Measurements from ENCODE around the gene RAB40B.
A peak's percentile ranks its signal among the peaks of the same experiment; 100 is the strongest.

Gene RAB40B

GRCh38 chr17:82720204-82720603 lies 21.7 kb upstream of the RAB40B start:
- Histone ChIP-seq H3K23ac (ENCODE audit: low read length in 2 of 2) (no peak overlapping the region), H3K79me1 (replicated peaks; ENCODE audit: low read length, poor library complexity, severe bottlenecking) (peaks cover 37% of the 10 kb centered on the region), H2AFZ (ENCODE audit: low read depth, low read length) (no peak overlapping the region), H3K36me3 (ENCODE audit: control insufficient read depth in 1 of 2, insufficient read depth in 2 of 2, low read depth in 1 of 2, low read length in 2 of 2) (peaks cover 39 to 41% of the 10 kb centered on the region in 2 experiments), H3K9ac (ENCODE audit: low read length) (no peak overlapping the region), H3K27ac (ENCODE audit: low read length, poor library complexity, severe bottlenecking) (no peak overlapping the region), H3K4me2 (ENCODE audit: low read length, poor library complexity, severe bottlenecking) (no peak overlapping the region), H3K9me3 (ENCODE audit: control insufficient read depth, low read length) (no peaks in the 10 kb centered on the region), H2BK12ac (ENCODE audit: low read length in 2 of 2) (no peak overlapping the region), H3K27me3 (ENCODE audit: control insufficient read depth in 1 of 2, insufficient read depth in 1 of 2, low read length in 2 of 2) (no peaks in the 10 kb centered on the region), H2BK15ac (ENCODE audit: low read depth, poor library complexity, severe bottlenecking) (no peak overlapping the region), H3K4me1 (ENCODE audit: control insufficient read depth, insufficient read depth, low read depth, low read length) (peaks cover 19% of the 10 kb centered on the region), H3K18ac (ENCODE audit: low read depth in 1 of 2, low read length in 2 of 2) (no peak overlapping the region), H3K4me3 (ENCODE audit: insufficient read depth in 1 of 2, low read depth in 1 of 2, low read length in 2 of 2) (no peak overlapping the region), H2AK5ac (ENCODE audit: low read length, severe bottlenecking) (no peak overlapping the region), H3K4ac (ENCODE audit: low read depth in 1 of 2, low read length in 2 of 2) (no peak overlapping the region), H3K14ac (ENCODE audit: low read length in 2 of 2) (no peak overlapping the region), H2BK5ac (ENCODE audit: low read depth, low read length, poor library complexity, severe bottlenecking) (no peak overlapping the region), H2BK120ac (ENCODE audit: low read depth, low read length) (no peak overlapping the region), H4K8ac (ENCODE audit: low read length) (no peak overlapping the region), H4K91ac (ENCODE audit: low read length) (no peak overlapping the region)
- 98% methylated on average over 19 of the region's 19 CpGs for WGBS
- no peak for DNase-seq

- no peak overlapping the region for H3K27ac ChIP-seq (ENCODE audit: low read length, poor library complexity, severe bottlenecking)
- H3K4me2 ChIP-seq (ENCODE audit: low read length, poor library complexity, severe bottlenecking): no peak overlapping the region
- peaks cover 37% of the 10 kb centered on the region for H3K79me1 ChIP-seq (replicated peaks; ENCODE audit: low read length, poor library complexity, severe bottlenecking)
- no peak overlapping the region for H2BK12ac ChIP-seq (ENCODE audit: low read length in 2 of 2)
- peaks cover 19% of the 10 kb centered on the region for H3K4me1 ChIP-seq (ENCODE audit: control insufficient read depth, insufficient read depth, low read depth, low read length)
- no peak overlapping the region for H3K4me3 ChIP-seq (ENCODE audit: insufficient read depth in 1 of 2, low read depth in 1 of 2, low read length in 2 of 2)
- H3K14ac ChIP-seq (ENCODE audit: low read length in 2 of 2): no peak overlapping the region
- no peak overlapping the region for H4K8ac ChIP-seq (ENCODE audit: low read length)
- H2BK15ac ChIP-seq (ENCODE audit: low read depth, poor library complexity, severe bottlenecking): no peak overlapping the region
- no peak for DNase-seq
- no peak overlapping the region for H3K4ac ChIP-seq (ENCODE audit: low read depth in 1 of 2, low read length in 2 of 2)
- H3K23ac ChIP-seq (ENCODE audit: low read length in 2 of 2): no peak overlapping the region
- no peak overlapping the region for H3K9ac ChIP-seq (ENCODE audit: low read length)
- no peak overlapping the region for H2AFZ ChIP-seq (ENCODE audit: low read depth, low read length)
- H3K36me3 ChIP-seq (ENCODE audit: control insufficient read depth in 1 of 2, insufficient read depth in 2 of 2, low read depth in 1 of 2, low read length in 2 of 2): peaks cover 39 to 40% of the 10 kb centered on the region in 2 experiments
- H3K9me3 ChIP-seq (ENCODE audit: control insufficient read depth, low read length): no peaks in the 10 kb centered on the region
- WGBS: 98% methylated on average over 18 of the region's 18 CpGs
- no peak overlapping the region for H4K91ac ChIP-seq (ENCODE audit: low read length)
- H3K27me3 ChIP-seq (ENCODE audit: control insufficient read depth in 1 of 2, insufficient read depth in 1 of 2, low read length in 2 of 2): no peaks in the 10 kb centered on the region
- H2BK120ac ChIP-seq (ENCODE audit: low read depth, low read length): no peak overlapping the region
- no peak overlapping the region for H2AK5ac ChIP-seq (ENCODE audit: low read length, severe bottlenecking)
- no peak overlapping the region for H3K18ac ChIP-seq (ENCODE audit: low read depth in 1 of 2, low read length in 2 of 2)
- H2BK5ac ChIP-seq (ENCODE audit: low read depth, low read length, poor library complexity, severe bottlenecking): no peak overlapping the region
These were observed 20.6 kb upstream of the RAB40B start for GRCh38 chr17:82718986-82719685.

DNA sequence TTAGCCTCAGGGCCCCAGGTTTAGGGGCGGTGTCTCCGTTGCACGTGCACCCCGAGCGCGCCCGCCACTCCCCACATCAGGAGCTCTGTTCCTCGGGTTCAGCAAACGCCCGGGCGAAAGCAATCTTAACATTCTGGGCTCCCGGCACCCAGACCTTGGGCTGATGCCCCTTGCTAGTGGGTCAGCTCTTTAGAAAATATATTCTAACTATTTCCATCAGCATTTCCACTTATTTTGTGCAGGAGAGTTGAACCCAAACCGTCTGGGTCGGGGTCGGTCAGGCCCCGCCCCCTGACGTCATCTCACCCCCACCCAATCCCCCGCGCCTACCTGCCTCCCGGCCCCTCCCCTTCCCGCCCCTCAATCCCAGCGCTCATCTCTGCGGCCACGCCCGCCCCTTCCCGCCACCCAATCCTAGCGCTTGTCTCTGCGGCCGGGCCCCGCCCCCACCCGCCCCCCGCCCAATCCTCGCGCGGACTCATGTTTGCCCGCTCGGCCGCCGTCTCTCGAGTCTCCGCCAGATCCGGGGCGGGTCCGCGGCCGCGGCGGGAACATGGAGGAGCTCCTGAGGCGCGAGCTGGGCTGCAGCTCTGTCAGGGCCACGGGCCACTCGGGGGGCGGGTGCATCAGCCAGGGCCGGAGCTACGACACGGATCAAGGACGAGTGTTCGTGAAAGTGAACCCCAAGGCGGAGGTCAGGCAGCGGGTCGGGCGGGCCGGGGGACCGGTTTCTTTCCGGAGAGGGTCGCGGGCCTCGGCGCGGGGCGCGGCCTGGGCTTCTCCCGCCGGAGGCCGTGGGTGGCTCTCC lies 17.9 kb upstream of the RAB40B start, which contains the start of gene FN3KRP:
FN3KRP (plus strand) TSS at position 504 of the 808 bp plus-strand sequence; CDS start at position 554, 50 bp downstream.
- H2BK5ac ChIP-seq (ENCODE audit: low read depth, low read length, poor library complexity, severe bottlenecking): no peak within 1 kb of the TSS
- 1% methylated on average over 60 of the region's 75 CpGs for WGBS

More for the DNA sequence above, 17.9 kb upstream of the RAB40B start, which contains the start of gene FN3KRP:
- peak within 1 kb of the TSS; percentile 88 for H3K9ac ChIP-seq (ENCODE audit: low read length)
- H3K4me1 ChIP-seq (ENCODE audit: control insufficient read depth, insufficient read depth, low read depth, low read length): peaks cover 16% of the 10 kb centered on the region
- peak within 1 kb of the TSS; percentile 72 for H2AFZ ChIP-seq (ENCODE audit: low read depth, low read length)
- DNase-seq: peak; percentile 94
- no peaks in the 10 kb centered on the region for H3K9me3 ChIP-seq (ENCODE audit: control insufficient read depth, low read length)
- no peak within 1 kb of the TSS for H3K4ac ChIP-seq (ENCODE audit: low read depth in 1 of 2, low read length in 2 of 2)
- peak within 1 kb of the TSS in 1 of 2 experiments; percentile 81 for H3K14ac ChIP-seq (ENCODE audit: low read length in 2 of 2)
- peaks cover 21 to 22% of the 10 kb centered on the region in 2 experiments for H3K36me3 ChIP-seq (ENCODE audit: control insufficient read depth in 1 of 2, insufficient read depth in 2 of 2, low read depth in 1 of 2, low read length in 2 of 2)
- H2BK15ac ChIP-seq (ENCODE audit: low read depth, poor library complexity, severe bottlenecking): no peak within 1 kb of the TSS
- H4K8ac ChIP-seq (ENCODE audit: low read length): peak within 1 kb of the TSS; percentile 64
- H3K27me3 ChIP-seq (ENCODE audit: control insufficient read depth in 1 of 2, insufficient read depth in 1 of 2, low read length in 2 of 2): no peaks in the 10 kb centered on the region
- no peak within 1 kb of the TSS for H3K27ac ChIP-seq (ENCODE audit: low read length, poor library complexity, severe bottlenecking)
- no peak within 1 kb of the TSS for H4K91ac ChIP-seq (ENCODE audit: low read length)
- H3K23ac ChIP-seq (ENCODE audit: low read length in 2 of 2): peak within 1 kb of the TSS in 1 of 2 experiments; percentile 64
- H2BK12ac ChIP-seq (ENCODE audit: low read length in 2 of 2): peak within 1 kb of the TSS in 1 of 2 experiments; percentile 6
- H2AK5ac ChIP-seq (ENCODE audit: low read length, severe bottlenecking): no peak within 1 kb of the TSS
- H3K4me2 ChIP-seq (ENCODE audit: low read length, poor library complexity, severe bottlenecking): peak within 1 kb of the TSS; percentile 95
- peaks cover 29% of the 10 kb centered on the region for H3K79me1 ChIP-seq (replicated peaks; ENCODE audit: low read length, poor library complexity, severe bottlenecking)
- peak within 1 kb of the TSS; percentile 84 to 96 for H3K4me3 ChIP-seq (ENCODE audit: insufficient read depth in 1 of 2, low read depth in 1 of 2, low read length in 2 of 2)
- H3K18ac ChIP-seq (ENCODE audit: low read depth in 1 of 2, low read length in 2 of 2): peak within 1 kb of the TSS in 1 of 2 experiments; percentile 54
- peak within 1 kb of the TSS; percentile 27 for H2BK120ac ChIP-seq (ENCODE audit: low read depth, low read length)

Measured in mesenchymal stem cell (in vitro differentiated cells and primary cell).